ENCODE measurements around the gene PHF12.

PHF12 gene

DNA sequence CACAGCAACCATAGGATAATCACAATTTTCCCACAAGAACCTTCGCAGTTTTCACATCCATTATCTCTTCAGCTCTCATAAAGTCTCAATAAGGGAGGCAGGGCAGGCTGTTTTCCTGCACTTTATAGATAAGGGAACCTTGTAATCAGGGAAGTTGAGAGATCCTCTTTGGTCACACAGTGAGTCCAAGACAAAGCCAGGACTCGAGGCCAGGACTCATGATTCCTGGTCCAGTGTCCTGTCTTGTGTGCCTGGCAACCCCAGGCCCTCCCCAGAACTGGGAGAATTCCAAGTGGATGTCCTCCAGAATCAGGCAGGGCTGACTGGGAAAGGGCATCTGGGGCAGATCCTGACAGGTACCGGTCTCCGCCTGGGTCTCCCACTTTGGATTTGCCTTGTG, 23.1 kb upstream of the PHF12 start:
- DNase-seq = no peak

DNA sequence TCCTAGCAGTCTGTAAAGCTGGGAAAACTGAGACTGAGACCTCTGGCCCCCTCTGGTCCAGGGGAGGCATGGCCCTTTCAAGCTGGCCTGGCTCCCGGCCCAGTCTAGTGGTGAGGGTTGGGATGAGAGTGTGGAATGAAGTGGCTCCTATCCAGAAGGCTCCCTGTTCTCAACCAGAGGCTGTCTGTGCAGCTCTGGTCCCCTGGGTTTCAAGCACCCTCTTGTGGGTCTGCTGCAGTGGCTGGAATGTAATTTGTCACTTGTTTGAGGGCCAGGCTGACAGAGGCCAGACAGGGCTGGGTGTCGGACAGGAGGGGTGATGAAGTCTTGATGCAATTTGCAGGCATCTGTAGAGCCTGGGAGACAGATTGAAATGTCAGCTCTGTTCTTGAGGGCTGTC, 22.1 kb upstream of the PHF12 start:
- no peak for DNase-seq

GRCh38 chr17:28972437-28972836, 21.1 kb upstream of the PHF12 start:
- no peak for DNase-seq

DNA sequence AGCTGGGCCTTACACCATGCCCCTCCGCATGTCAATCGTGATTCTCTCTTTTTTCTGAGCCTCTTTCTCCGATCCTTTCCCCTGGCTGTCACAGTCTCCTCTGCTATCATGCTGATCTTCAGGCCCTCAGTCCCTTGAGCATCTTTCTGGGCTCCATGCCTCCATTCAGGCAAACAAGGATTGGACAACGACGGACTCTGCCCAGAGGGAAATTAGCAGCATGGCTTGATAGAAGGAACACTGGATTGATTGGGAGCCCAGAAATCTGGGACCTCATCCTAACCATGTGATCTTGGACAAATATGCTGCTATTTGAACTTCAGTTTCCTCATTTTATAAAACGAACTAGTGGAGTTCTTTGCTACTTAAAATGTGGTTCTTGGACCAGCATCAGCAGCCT, 19.6 kb upstream of the PHF12 start:
- DNase-seq = no peak

GRCh38 chr17:28969706-28970393, 18.5 kb upstream of the PHF12 start:
- DNase-seq = no peak

DNA sequence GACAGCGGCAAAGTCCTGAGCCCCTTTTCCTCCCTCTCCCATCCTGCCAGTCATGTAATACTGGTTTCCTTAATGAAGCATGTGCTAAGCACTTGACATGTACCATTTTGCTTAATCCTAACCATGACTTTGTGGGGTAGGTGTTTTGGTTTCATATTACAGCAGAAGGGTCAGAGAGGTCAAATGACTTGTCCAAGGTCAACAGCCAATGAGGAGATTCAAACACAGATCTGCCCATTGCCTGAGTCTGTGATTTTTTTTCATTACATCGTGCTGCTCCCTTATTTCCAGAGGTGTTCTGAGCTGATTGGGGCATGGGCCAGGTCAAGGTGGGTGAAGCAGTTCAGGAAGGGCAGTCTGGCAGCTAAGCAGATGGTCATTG, 17.6 kb upstream of the PHF12 start:
- DNase-seq = no peak

- no peak for DNase-seq
These were observed 17.1 kb upstream of the PHF12 start for GRCh38 chr17:28968231-28968913.

GRCh38 chr17:28967221-28968135, 16.2 kb upstream of the PHF12 start:
- no peak for DNase-seq

DNA sequence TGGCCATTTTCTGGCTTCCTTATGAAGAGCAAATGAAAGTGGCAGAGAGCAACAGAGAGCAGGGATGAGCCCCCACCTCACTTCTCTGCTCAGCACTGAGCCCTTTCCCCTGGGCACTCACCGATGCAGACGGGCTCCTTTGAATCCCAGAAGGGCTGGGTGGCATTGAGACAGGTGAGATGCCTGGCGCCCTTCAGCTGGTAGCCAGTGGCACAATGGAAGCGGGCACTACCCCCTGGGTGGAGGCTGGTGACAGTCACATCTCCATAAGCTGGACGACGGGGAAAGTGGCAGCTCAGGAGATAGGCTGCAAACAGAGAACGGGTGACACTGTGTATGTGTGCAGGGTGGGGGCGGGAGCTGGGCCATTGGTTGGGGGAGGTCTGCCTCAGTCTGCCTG, 12.5 kb upstream of the PHF12 start:
- DNase-seq = no peak

DNA sequence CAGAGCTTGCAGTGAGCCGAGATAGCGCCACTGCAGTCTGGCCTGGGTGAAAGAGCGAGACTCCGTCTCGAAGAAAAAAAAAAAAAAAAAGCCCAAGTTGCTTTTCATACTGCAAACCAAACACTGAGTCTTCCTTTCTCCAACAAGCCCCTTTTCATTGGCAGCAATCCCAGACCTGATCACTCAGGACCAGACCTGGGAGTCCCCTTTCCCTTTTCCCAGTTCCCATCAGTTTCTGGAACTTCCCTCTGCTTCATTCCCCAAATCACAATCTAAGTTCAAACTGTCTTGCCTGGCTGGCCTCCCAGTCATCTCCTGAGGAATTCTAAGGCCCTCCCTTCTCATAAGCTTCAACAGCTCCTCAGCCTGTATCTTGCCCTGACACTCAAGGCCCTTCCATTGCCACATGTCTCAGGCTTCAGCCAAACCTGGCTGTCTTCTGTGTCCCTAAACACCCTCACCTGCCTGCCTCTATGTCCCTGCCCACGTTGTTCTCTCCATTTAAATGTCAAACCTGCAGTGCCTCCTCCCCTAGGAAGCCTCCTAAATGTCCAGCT, 11.8 kb upstream of the PHF12 start:
- no peak for DNase-seq

DNA sequence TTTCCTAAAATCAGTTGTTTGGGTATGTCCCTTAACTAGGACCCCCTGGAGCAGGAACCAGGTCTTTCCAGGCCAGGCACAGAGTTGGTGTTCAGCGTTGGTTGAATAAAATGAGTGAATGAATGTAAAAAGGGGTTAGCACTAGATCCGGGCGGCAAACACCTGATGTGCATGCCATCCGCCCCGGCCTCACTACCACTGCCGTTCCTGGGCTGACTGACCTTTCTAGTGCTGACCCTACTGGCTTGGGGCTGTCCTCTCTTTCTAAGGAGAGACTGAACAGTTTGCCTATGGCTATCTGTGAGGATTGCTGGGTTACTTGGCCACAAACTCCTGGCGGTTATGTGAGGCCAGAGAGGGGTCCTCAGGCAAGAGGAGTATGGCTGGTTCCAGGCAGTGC, 10.1 kb upstream of the PHF12 start:
- DNase-seq = no peak

- no peak for DNase-seq
These were observed 9.1 kb upstream of the PHF12 start for GRCh38 chr17:28960256-28961061.

GRCh38 chr17:28959471-28959871, 8.2 kb upstream of the PHF12 start:
- no peak for DNase-seq

DNA sequence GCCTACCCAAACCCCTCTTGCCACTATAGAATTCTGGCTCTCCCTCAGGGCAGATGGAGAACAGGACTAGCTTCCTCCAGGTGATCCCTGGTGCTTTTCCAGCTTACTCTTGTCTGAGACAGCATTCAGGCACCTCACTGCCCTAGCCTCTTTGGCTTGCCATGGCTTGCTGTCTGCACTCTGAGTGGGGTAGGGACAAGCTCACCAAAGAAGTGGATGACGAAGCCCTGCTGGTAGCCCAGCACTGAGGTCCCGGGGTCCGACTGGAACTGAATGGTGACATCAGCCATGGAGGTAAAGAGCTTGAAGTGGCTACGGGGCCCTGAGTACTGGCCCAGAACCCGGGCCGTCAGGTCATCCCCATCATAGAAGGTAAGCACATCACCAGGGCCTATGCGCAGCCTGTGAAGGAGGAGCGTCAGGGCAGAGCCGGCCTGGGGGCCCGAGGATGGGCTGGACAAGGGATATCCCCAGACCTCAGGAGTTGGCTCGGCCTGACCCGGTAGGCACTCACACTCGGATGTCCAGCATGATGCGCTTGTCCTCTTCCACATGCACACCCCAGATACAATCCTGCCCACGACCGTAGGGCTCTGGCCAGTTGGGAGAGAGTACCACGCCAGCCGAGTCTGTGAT, 7.6 kb upstream of the PHF12 start:
- DNase-seq = no peak

GRCh38 chr17:28957992-28958355, 6.7 kb upstream of the PHF12 start:
- no peak for DNase-seq

- no peak for DNase-seq
These were observed 6.1 kb upstream of the PHF12 start for GRCh38 chr17:28957277-28957991.

- DNase-seq = no peak
These were observed 5.5 kb upstream of the PHF12 start for GRCh38 chr17:28956861-28957260.

GRCh38 chr17:28956112-28956511, 4.8 kb upstream of the PHF12 start:
- DNase-seq = no peak

DNA sequence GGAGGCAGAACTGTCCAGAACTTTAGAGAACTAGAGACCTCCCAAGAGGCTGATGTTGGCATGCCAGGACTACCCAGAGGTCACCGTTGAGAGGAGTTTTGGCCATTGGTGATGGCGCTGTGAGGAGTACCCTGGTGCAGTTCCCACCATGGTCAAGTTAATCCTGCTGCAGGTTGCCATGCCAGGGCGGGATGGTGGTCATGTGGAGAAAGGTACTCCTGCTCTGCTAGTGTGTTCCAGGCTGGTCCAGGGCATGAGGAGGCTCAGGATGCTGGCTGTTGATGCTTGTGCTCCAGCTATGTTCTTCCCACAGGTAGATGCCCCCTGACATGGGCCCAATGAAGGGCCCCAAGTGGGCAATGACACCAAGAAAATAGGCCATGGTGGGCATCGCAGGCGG, 4.1 kb upstream of the PHF12 start:
- no peak for DNase-seq

GRCh38 chr17:28954886-28955285, 3.6 kb upstream of the PHF12 start:
- DNase-seq = no peak

- DNase-seq = peak; percentile 44 to 60
These were observed 2.3 kb upstream of the PHF12 start for GRCh38 chr17:28953444-28954118.
